Neutrophil (primary cell): ENCODE results near the gene SLC24A2.
"Not testable (repeated sequence)": the region's sequence is repeated elsewhere in the genome, so short reads cannot be mapped to it uniquely, and the experiment has no call there.

ENCODE experiments used
- H3K27ac ChIP-seq: fragments of 200-600 bp; sonication (generic); 2 replicates; pipeline ENCODE4 v1.5.1; 2016; ENCODE audit warnings: mild to moderate bottlenecking, moderate library complexity
- H3K27me3 ChIP-seq: fragments of 200-600 bp; sonication (generic); 2 replicates; pipeline ENCODE4 v1.6.0; 2016; ENCODE audit warnings: mild to moderate bottlenecking
- H3K36me3 ChIP-seq: fragments of 200-600 bp; sonication (generic); 2 replicates; pipeline ENCODE4 v1.5.1; 2017
- H3K4me1 ChIP-seq, 2 experiments: fragments of 200-600 bp in 1 of 2; sonication (generic) in 1 of 2; 1 replicate in 1 of 2; 2 replicates in 1 of 2; pipeline versions ENCODE4 v1.5.1 to v1.6.1; 2013 to 2016; ENCODE audit warnings: low read depth in 1 of 2, low read length in 1 of 2, mild to moderate bottlenecking in 1 of 2, moderate library complexity in 1 of 2; ENCODE audit not compliant: control insufficient read depth in 1 of 2, insufficient read depth in 1 of 2
- H3K4me3 ChIP-seq, 2 experiments: fragments of 200-600 bp in 1 of 2; sonication (generic) in 1 of 2; 1 replicate in 1 of 2; 2 replicates in 1 of 2; pipeline ENCODE4 v1.5.1; 2013 to 2016; ENCODE audit warnings: low read depth in 1 of 2, low read length in 1 of 2, mild to moderate bottlenecking in 1 of 2, moderate library complexity in 1 of 2
- H3K9me3 ChIP-seq: fragments of 200-600 bp; sonication (generic); 2 replicates; pipeline ENCODE4 v1.5.1; 2016
- CTCF ChIP-seq: fragments of 200-600 bp; sonication (generic); IDR thresholded peaks from 2 replicates; pipeline ENCODE4 v1.5.1; 2016; ENCODE audit warnings: antibody characterized with exemption

SLC24A2 gene

GRCh38 chr9:19788614-19789271, at the start of gene SLC24A2:
Gene SLC24A2 (minus strand): TSS chr9:19789037.
- no peaks in the 10 kb centered on the region for H3K4me1 ChIP-seq
- H3K27me3 ChIP-seq, result peaks cover 62% of the 10 kb centered on the region
- H3K27ac ChIP-seq, result no peak within 1 kb of the TSS
- H3K9me3 ChIP-seq, result no peaks in the 10 kb centered on the region
- H3K4me3 ChIP-seq, result no peak within 1 kb of the TSS
- TF ChIP-seq CTCF, result no peak
- H3K36me3 ChIP-seq, result no peaks in the 10 kb centered on the region

GRCh38 chr9:19833331-19833730, 44.5 kb upstream of the SLC24A2 start:
- H3K27me3 ChIP-seq, H3K4me3 ChIP-seq, H3K27ac ChIP-seq, H3K9me3 ChIP-seq, H3K4me1 ChIP-seq, H3K36me3 ChIP-seq: not testable (repeated sequence)

GRCh38 chr9:19830796-19831195, 42.0 kb upstream of the SLC24A2 start:
- H3K27me3 ChIP-seq, result no peaks in the 10 kb centered on the region
- no peak overlapping the region for H3K27ac ChIP-seq
- H3K4me3 ChIP-seq, result no peak overlapping the region
- no peaks in the 10 kb centered on the region for H3K4me1 ChIP-seq
- TF ChIP-seq CTCF, result no peak
- H3K36me3 ChIP-seq, result no peaks in the 10 kb centered on the region
- no peaks in the 10 kb centered on the region for H3K9me3 ChIP-seq

GRCh38 chr9:19828576-19829109, 39.8 kb upstream of the SLC24A2 start:
- Histone ChIP-seq H3K27me3 (no peaks in the 10 kb centered on the region), H3K9me3 (no peaks in the 10 kb centered on the region), H3K36me3 (no peaks in the 10 kb centered on the region), H3K4me3 (no peak overlapping the region), H3K27ac (no peak overlapping the region), H3K4me1 (no peaks in the 10 kb centered on the region)
- TF ChIP-seq CTCF, result no peak

GRCh38 chr9:19816769-19817168, 27.9 kb upstream of the SLC24A2 start:
- no peaks in the 10 kb centered on the region for H3K27me3 ChIP-seq
- H3K4me1 ChIP-seq, result no peaks in the 10 kb centered on the region
- no peaks in the 10 kb centered on the region for H3K36me3 ChIP-seq
- no peak overlapping the region for H3K4me3 ChIP-seq
- no peaks in the 10 kb centered on the region for H3K9me3 ChIP-seq
- no peak for TF ChIP-seq CTCF
- H3K27ac ChIP-seq, result no peak overlapping the region

- TF ChIP-seq CTCF, result no peak
- Histone ChIP-seq H3K27me3 (no peaks in the 10 kb centered on the region), H3K36me3 (no peaks in the 10 kb centered on the region), H3K27ac (no peak overlapping the region), H3K4me1 (no peaks in the 10 kb centered on the region), H3K9me3 (no peaks in the 10 kb centered on the region), H3K4me3 (no peak overlapping the region)
These were observed 23.4 kb upstream of the SLC24A2 start for GRCh38 chr9:19812194-19812593.
